Gastroesophageal sphincter (tissue), 3 donors: ENCODE results near the gene TMEM47.

Experiments used
- CTCF ChIP-seq, 4 experiments: fragments of 200-600 bp in 2 of 4; fragments of 450-650 bp in 2 of 4; sonication (generic) in 1 of 4; IDR thresholded peaks; one replicate each; pipeline ENCODE4 v1.5.1; 2017 to 2019; ENCODE audit warnings: antibody characterized with exemption in 4 of 4, mild to moderate bottlenecking in 2 of 4, moderate library complexity in 2 of 4
- EP300 ChIP-seq: sonication (generic); formaldehyde crosslinking; IDR thresholded peaks from one replicate; pipeline ENCODE4 v1.6.1; 2017; ENCODE audit warnings: antibody characterized with exemption, mild to moderate bottlenecking
- POLR2A ChIP-seq, 2 donors: fragments of 450-650 bp; IDR thresholded peaks; one replicate each; pipeline ENCODE4 v1.6.1; 2017; ENCODE audit warnings: antibody characterized with exemption in 2 of 2, mild to moderate bottlenecking in 2 of 2, moderate library complexity in 1 of 2
- POLR2AphosphoS5 ChIP-seq: sonication (generic); formaldehyde crosslinking; IDR thresholded peaks from one replicate; pipeline ENCODE4 v1.6.1; 2017; ENCODE audit warnings: antibody characterized with exemption

GRCh38 chrX:34634349-34634748, 22.7 kb downstream of the TMEM47 start:
- no peak for TF ChIP-seq CTCF (IDR thresholded peaks at IDR 0.05)
- no peak for TF ChIP-seq POLR2A (IDR thresholded peaks at IDR 0.05)
- TF ChIP-seq POLR2AphosphoS5 = no peak
- no peak for TF ChIP-seq EP300
